Measurements from ENCODE around the gene MRPS7. TPM values are rescaled to one million over a fixed set of nuclear protein-coding genes. Genes with fewer than 3 reads are reported as not detected.

The MRPS7 gene
- total and polyA plus RNA-seq, 2 donors (not counting 1 experiment from before 2014, with no cell fraction given) = 25.1 to 42.6 TPM

DNA sequence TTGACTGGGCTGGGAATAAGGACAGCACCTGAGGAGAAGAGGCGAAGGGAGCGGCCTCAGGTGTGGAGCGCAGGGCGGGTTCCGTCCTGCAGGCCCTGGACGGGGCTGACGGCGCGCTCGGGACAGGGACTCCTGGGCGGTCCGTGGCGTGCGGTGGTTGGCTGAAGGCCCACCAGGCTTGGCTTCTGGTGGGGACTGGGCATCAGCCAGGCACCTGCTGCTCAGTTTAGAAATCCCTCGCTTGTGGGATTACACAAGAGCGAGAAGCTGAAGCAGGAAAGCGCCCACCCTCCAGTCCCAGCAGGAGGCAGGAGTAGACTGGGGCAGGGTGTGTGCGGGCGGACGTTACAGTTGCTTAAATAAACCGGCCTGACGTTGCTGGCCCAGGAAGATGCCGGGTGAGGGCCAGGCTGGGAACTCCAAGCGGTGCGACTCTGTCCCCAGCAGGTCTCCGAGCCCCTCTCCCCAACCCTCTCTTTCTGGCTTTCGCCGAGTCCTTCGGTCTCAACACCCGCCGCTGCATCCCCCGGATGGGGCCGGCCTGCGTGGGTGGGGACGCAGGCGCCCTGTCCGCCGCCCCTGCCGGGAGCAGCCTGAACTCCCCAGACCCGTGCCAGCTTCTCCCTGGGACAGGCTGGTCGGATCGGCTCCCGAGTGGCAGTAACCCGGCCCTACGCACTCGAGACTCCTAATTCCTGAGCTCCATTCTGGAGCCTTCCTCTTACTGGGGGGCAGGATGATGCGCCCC lies 8.7 kb downstream of the MRPS7 start:
- TF ChIP-seq, protein P1, sequence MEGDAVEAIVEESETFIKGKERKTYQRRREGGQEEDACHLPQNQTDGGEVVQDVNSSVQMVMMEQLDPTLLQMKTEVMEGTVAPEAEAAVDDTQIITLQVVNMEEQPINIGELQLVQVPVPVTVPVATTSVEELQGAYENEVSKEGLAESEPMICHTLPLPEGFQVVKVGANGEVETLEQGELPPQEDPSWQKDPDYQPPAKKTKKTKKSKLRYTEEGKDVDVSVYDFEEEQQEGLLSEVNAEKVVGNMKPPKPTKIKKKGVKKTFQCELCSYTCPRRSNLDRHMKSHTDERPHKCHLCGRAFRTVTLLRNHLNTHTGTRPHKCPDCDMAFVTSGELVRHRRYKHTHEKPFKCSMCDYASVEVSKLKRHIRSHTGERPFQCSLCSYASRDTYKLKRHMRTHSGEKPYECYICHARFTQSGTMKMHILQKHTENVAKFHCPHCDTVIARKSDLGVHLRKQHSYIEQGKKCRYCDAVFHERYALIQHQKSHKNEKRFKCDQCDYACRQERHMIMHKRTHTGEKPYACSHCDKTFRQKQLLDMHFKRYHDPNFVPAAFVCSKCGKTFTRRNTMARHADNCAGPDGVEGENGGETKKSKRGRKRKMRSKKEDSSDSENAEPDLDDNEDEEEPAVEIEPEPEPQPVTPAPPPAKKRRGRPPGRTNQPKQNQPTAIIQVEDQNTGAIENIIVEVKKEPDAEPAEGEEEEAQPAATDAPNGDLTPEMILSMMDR (IDR thresholded peaks at IDR 0.05) = no peak
- TF ChIP-seq EZH2 (IDR thresholded peaks at IDR 0.05; ENCODE audit: borderline replicate concordance, insufficient read depth, low read depth, low read length, poor library complexity, severe bottlenecking) = no peak
- H3K9me3 ChIP-seq (ENCODE audit: control extremely low read depth in 1 of 3, control insufficient read depth in 2 of 3, insufficient read depth in 1 of 3, low read length in 2 of 3) = no peaks in the 10 kb centered on the region
- Mint-ChIP-seq H3K9me3 (ENCODE audit: insufficient read depth) (no peaks in the 10 kb centered on the region), H3K4me3 (peak overlapping the region; percentile 85), H3K4me1 (peaks cover 23% of the 10 kb centered on the region), H3K27ac (peak overlapping the region; percentile 89), H3K27me3 (no peaks in the 10 kb centered on the region)
- H2AFZ ChIP-seq (ENCODE audit: insufficient read depth, low read depth, low read length, poor library complexity, severe bottlenecking) = peak overlapping the region; percentile 89
- H3K27me3 ChIP-seq (replicated peaks in 1 of 4; ENCODE audit: control extremely low read depth in 1 of 4, control insufficient read depth in 3 of 4, insufficient read depth in 4 of 4, low read length in 3 of 4) = no peaks in the 10 kb centered on the region
- peak; percentile 41 for ATAC-seq (ENCODE audit: low read depth)
- intact Hi-C loops (cut with micrococcal nuclease) = loop anchor here (2.0 kb wide), 1 partner anchor 28 kb away; no protein-coding TSS in a partner anchor
- ChIA-PET CTCF (interaction anchor here (0.6 to 3.7 kb wide), 43 partner anchors 9 to 493 kb away, joined by 3 to 62 read pairs (median 4); partner anchors contain the start of genes FDXR, GGA3, GRB2 and LLGL2), POLR2A (interaction anchor here (0.5 to 4.2 kb wide), 17 partner anchors 9 to 397 kb away, joined by 3 to 40 read pairs (median 3); partner anchors contain the start of genes GGA3, GRB2, MRPS7 and NUP85)
- WGBS (ENCODE audit: insufficient coverage) = 2% methylated on average over 47 of the region's 47 CpGs
- no peaks in the 10 kb centered on the region for H4K20me1 ChIP-seq (ENCODE audit: control insufficient read depth, insufficient read depth, low read length, poor library complexity, severe bottlenecking)
- peak overlapping the region; percentile 86 for H3K9ac ChIP-seq (ENCODE audit: low read length)
- no peak for DNase-seq
- H3K4me2 ChIP-seq (replicated peaks; ENCODE audit: low read depth, low read length, poor library complexity, severe bottlenecking) = peak overlapping the region; percentile 95
- peaks cover 17 to 28% of the 10 kb centered on the region in 2 donors for H3K4me1 ChIP-seq (ENCODE audit: control insufficient read depth in 2 of 2, insufficient read depth in 2 of 2, low read length in 2 of 2)
- H3K79me2 ChIP-seq (ENCODE audit: control insufficient read depth, insufficient read depth, low read length) = peaks cover 24% of the 10 kb centered on the region
- peaks cover 0 to 29% of the 10 kb centered on the region in 2 experiments for H3K36me3 ChIP-seq (replicated peaks in 1 of 2; ENCODE audit: control extremely low read depth in 1 of 2, control insufficient read depth in 1 of 2, extremely low read depth in 1 of 2, insufficient read depth in 2 of 2, low read length in 1 of 2)
- H3K27ac ChIP-seq (ENCODE audit: low read length in 2 of 2) = peak overlapping the region; percentile 84 to 90
- H3K4me3 ChIP-seq (ENCODE audit: control extremely low read depth in 1 of 5, extremely low read depth in 1 of 5, insufficient read depth in 1 of 5, low read depth in 2 of 5, low read length in 4 of 5) = peak overlapping the region; percentile 27 to 98 (median 94)

DNA sequence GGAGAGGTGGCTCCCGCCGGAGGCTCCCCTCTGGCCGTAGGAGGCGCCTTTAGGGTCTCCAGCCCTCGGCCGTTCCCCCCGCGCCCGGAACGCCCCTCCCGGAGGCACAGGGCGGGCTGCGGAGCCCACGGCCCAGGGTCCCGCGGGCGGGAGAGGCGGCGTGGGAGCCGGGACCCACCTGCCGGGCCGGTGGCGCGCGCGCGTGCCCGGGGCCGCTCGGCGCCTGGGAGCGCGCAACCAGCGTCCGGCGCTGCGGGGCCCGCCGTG lies 9.2 kb downstream of the MRPS7 start, which contains the start of gene MIF4GD:
Gene MIF4GD (minus strand): TSS at position 266 of the 267 bp plus-strand sequence. CDS start 1,036 bp downstream, outside the sequence.
- peak within 1 kb of the TSS; percentile 88 for H3K4me3 Mint-ChIP-seq
- POLR2A ChIA-PET = interaction anchor here (0.5 to 4.2 kb wide), 20 partner anchors 9 to 587 kb away, joined by 3 to 40 read pairs (median 4); partner anchors contain the start of genes GGA3, GRB2, MRPS7 and NUP85
- DNase-seq (no peak), ATAC-seq (ENCODE audit: low read depth) (no peak)
- H3K27ac ChIP-seq (ENCODE audit: low read length in 2 of 2) = peak within 1 kb of the TSS; percentile 84 to 90
- CTCF ChIA-PET = interaction anchor here (0.6 to 3.7 kb wide), 41 partner anchors 10 to 492 kb away, joined by 3 to 62 read pairs (median 4); partner anchors contain the start of genes FDXR, GGA3, GRB2 and LLGL2
- H3K36me3 ChIP-seq (replicated peaks in 1 of 2; ENCODE audit: control extremely low read depth in 1 of 2, control insufficient read depth in 1 of 2, extremely low read depth in 1 of 2, insufficient read depth in 2 of 2, low read length in 1 of 2) = peaks cover 0 to 24% of the 10 kb centered on the region in 2 experiments
- H3K4me3 ChIP-seq (ENCODE audit: control extremely low read depth in 1 of 5, extremely low read depth in 1 of 5, insufficient read depth in 1 of 5, low read depth in 2 of 5, low read length in 4 of 5) = peak within 1 kb of the TSS; percentile 27 to 98 (median 94)
- peaks cover 23% of the 10 kb centered on the region for H3K4me1 Mint-ChIP-seq
- H3K9ac ChIP-seq (ENCODE audit: low read length) = peak within 1 kb of the TSS; percentile 88
- peak within 1 kb of the TSS; percentile 93 for H2AFZ ChIP-seq (ENCODE audit: insufficient read depth, low read depth, low read length, poor library complexity, severe bottlenecking)
- peaks cover 23% of the 10 kb centered on the region for H3K79me2 ChIP-seq (ENCODE audit: control insufficient read depth, insufficient read depth, low read length)
- intact Hi-C loops (cut with micrococcal nuclease) = loop anchor here (1.0 to 2.0 kb wide), 8 partner anchors 10 to 310 kb away; partner anchors contain the start of genes GGA3, GRB2, MRPS7 and NUP85
- peaks cover 17 to 28% of the 10 kb centered on the region in 2 donors for H3K4me1 ChIP-seq (ENCODE audit: control insufficient read depth in 2 of 2, insufficient read depth in 2 of 2, low read length in 2 of 2)
- TF ChIP-seq EZH2 (IDR thresholded peaks at IDR 0.05; ENCODE audit: borderline replicate concordance, insufficient read depth, low read depth, low read length, poor library complexity, severe bottlenecking) = no peak
- TF ChIP-seq, protein P1 (IDR thresholded peaks at IDR 0.05) = no peak
- no peaks in the 10 kb centered on the region for H3K27me3 ChIP-seq (replicated peaks in 1 of 4; ENCODE audit: control extremely low read depth in 1 of 4, control insufficient read depth in 3 of 4, insufficient read depth in 4 of 4, low read length in 3 of 4)
- under 1% methylated on average over 39 of the region's 39 CpGs for WGBS (ENCODE audit: insufficient coverage)
- H3K9me3 ChIP-seq (ENCODE audit: control extremely low read depth in 1 of 3, control insufficient read depth in 2 of 3, insufficient read depth in 1 of 3, low read length in 2 of 3) = no peaks in the 10 kb centered on the region
- H3K27ac Mint-ChIP-seq = peak within 1 kb of the TSS; percentile 89
- no peaks in the 10 kb centered on the region for H4K20me1 ChIP-seq (ENCODE audit: control insufficient read depth, insufficient read depth, low read length, poor library complexity, severe bottlenecking)
- H3K4me2 ChIP-seq (replicated peaks; ENCODE audit: low read depth, low read length, poor library complexity, severe bottlenecking) = peak within 1 kb of the TSS; percentile 95
- no peaks in the 10 kb centered on the region for H3K27me3 Mint-ChIP-seq
- no peaks in the 10 kb centered on the region for H3K9me3 Mint-ChIP-seq (ENCODE audit: insufficient read depth)
